Nephron progenitor cell (in vitro differentiated cells): ENCODE data around the gene ACADVL.
A peak's percentile ranks its signal among the peaks of the same experiment; 100 is the strongest.

Experiments
- DNase-seq: peaks from one replicate; pipeline ENCODE4 v3.0.0; 2021
- H3K27ac Mint-ChIP-seq: 2 replicates; pipeline ENCODE4 v1.8.0; 2021; ENCODE audit warnings: mild to moderate bottlenecking, moderate library complexity, mixed read lengths
- H3K27me3 Mint-ChIP-seq: 2 replicates; pipeline ENCODE4 v1.8.0; 2021; ENCODE audit warnings: mild to moderate bottlenecking, low read depth, mixed read lengths; ENCODE audit not compliant: poor library complexity
- H3K36me3 Mint-ChIP-seq: 2 replicates; pipeline ENCODE4 v1.8.0; 2021; ENCODE audit warnings: low read depth, mixed read lengths
- H3K4me1 Mint-ChIP-seq: 2 replicates; pipeline ENCODE4 v1.8.0; 2021; ENCODE audit warnings: mixed read lengths
- H3K4me3 Mint-ChIP-seq: 2 replicates; pipeline ENCODE4 v1.8.0; 2021; ENCODE audit warnings: mild to moderate bottlenecking, moderate library complexity, mixed read lengths
- H3K9me3 Mint-ChIP-seq: 2 replicates; pipeline ENCODE4 v1.8.0; 2021; ENCODE audit warnings: mild to moderate bottlenecking, moderate library complexity, mixed read lengths
- CTCF ChIP-seq: fragments of 200-600 bp; sonication (generic); IDR thresholded peaks from 2 replicates; pipeline ENCODE4 v1.5.0; 2021; ENCODE audit warnings: antibody characterized with exemption

ACADVL gene

GRCh38 chr17:7253082-7253481, 33.3 kb downstream of the ACADVL start:
- Mint-ChIP-seq H3K27ac (peak overlapping the region; percentile 100), H3K9me3 (no peaks in the 10 kb centered on the region)

GRCh38 chr17:7254511-7254910, 34.8 kb downstream of the ACADVL start:
- H3K4me1 Mint-ChIP-seq: peaks cover 39% of the 10 kb centered on the region
- peaks cover 10% of the 10 kb centered on the region for H3K27me3 Mint-ChIP-seq
- no peaks in the 10 kb centered on the region for H3K9me3 Mint-ChIP-seq
- no peak overlapping the region for H3K27ac Mint-ChIP-seq
- no peak for TF ChIP-seq CTCF
- H3K4me3 Mint-ChIP-seq: peak overlapping the region; percentile 69
- DNase-seq: no peak
- peaks cover 45% of the 10 kb centered on the region for H3K36me3 Mint-ChIP-seq

More at GRCh38 chr17:7253082-7253481, 33.3 kb downstream of the ACADVL start:
- H3K4me1 Mint-ChIP-seq: peaks cover 51% of the 10 kb centered on the region
- DNase-seq: no peak
- no peak for TF ChIP-seq CTCF
- peaks cover 2% of the 10 kb centered on the region for H3K27me3 Mint-ChIP-seq
- H3K4me3 Mint-ChIP-seq: peak overlapping the region; percentile 98
- H3K36me3 Mint-ChIP-seq: peaks cover 31% of the 10 kb centered on the region

- peaks cover 25% of the 10 kb centered on the region for H3K4me1 Mint-ChIP-seq
- no peak overlapping the region for H3K27ac Mint-ChIP-seq
- peaks cover 51% of the 10 kb centered on the region for H3K36me3 Mint-ChIP-seq
- H3K27me3 Mint-ChIP-seq: peaks cover 33% of the 10 kb centered on the region
- no peak for TF ChIP-seq CTCF
- H3K4me3 Mint-ChIP-seq: no peak overlapping the region
- no peaks in the 10 kb centered on the region for H3K9me3 Mint-ChIP-seq
- DNase-seq: no peak
Observed at GRCh38 chr17:7256766-7257456, 37.2 kb downstream of the ACADVL start.

- DNase-seq: no peak
- Mint-ChIP-seq H3K27ac (no peak overlapping the region), H3K9me3 (no peaks in the 10 kb centered on the region), H3K4me3 (no peak overlapping the region), H3K27me3 (peaks cover 53% of the 10 kb centered on the region), H3K4me1 (peaks cover 26% of the 10 kb centered on the region), H3K36me3 (peaks cover 42% of the 10 kb centered on the region)
- TF ChIP-seq CTCF: no peak
Observed at GRCh38 chr17:7258731-7259554, 39.2 kb downstream of the ACADVL start.

- peaks cover 26% of the 10 kb centered on the region for H3K4me1 Mint-ChIP-seq
- H3K4me3 Mint-ChIP-seq: no peak overlapping the region
- H3K27ac Mint-ChIP-seq: no peak overlapping the region
Observed at GRCh38 chr17:7259555-7259889, 39.8 kb downstream of the ACADVL start.

More at GRCh38 chr17:7259555-7259889, 39.8 kb downstream of the ACADVL start:
- DNase-seq: no peak
- no peak for TF ChIP-seq CTCF
- peaks cover 41% of the 10 kb centered on the region for H3K36me3 Mint-ChIP-seq
- H3K9me3 Mint-ChIP-seq: no peaks in the 10 kb centered on the region
- peaks cover 58% of the 10 kb centered on the region for H3K27me3 Mint-ChIP-seq
